ENCODE data around the gene IL23R. TPM values are rescaled to one million over a fixed set of nuclear protein-coding genes. Genes with fewer than 3 reads are reported as not detected.
A peak's percentile ranks its signal among the peaks of the same experiment; 100 is the strongest.

Gene IL23R
- total RNA-seq, 2 experiments from 2014 or later: 16.8 to 17.7 TPM

DNA sequence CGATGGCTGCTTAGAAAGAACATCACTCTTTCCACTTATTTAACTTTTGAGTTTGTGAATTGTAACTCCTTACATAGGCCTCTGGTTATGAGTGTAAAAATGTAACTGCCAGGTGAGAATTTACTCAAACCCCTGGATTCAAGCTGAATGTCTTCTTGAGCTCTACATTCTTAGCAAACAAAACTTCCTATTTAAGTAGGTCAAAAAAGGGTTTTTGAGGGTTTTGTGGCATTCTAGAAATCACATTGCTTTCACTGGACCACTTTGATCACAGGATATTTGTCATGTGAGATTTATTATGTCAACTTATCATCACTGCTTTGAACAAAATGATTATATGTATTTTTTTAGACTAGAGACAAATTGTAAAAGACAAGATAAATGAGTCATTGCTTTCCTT, 5.7 kb downstream of the IL23R start:
- peak overlapping the region; percentile 99 for H3K27ac Mint-ChIP-seq
- intact Hi-C loops (cut with micrococcal nuclease): loop anchor here (1.0 to 10.0 kb wide), 9 partner anchors 9 to 890 kb away; partner anchors contain the start of genes GADD45A and SERBP1
- H3K9me3 Mint-ChIP-seq: peaks cover 11% of the 10 kb centered on the region
- H3K27me3 Mint-ChIP-seq: peaks cover 5% of the 10 kb centered on the region
- peaks cover 72% of the 10 kb centered on the region for H3K4me1 Mint-ChIP-seq (ENCODE audit: low read depth)
- H3K36me3 Mint-ChIP-seq: peaks cover 54% of the 10 kb centered on the region
- CTCF ChIA-PET: interaction anchor here (0.8 to 3.6 kb wide), 9 partner anchors 9 to 176 kb away, joined by 3 to 30 read pairs (median 4); partner anchors contain the start of gene SLC35D1
- H3K4me3 Mint-ChIP-seq: peak overlapping the region; percentile 74
- POLR2A ChIA-PET: interaction anchor here (0.8 to 3.2 kb wide), 15 partner anchors 9 to 512 kb away, joined by 3 to 48 read pairs (median 9); partner anchors contain the start of gene SERBP1
- DNase-seq: no peak

DNA sequence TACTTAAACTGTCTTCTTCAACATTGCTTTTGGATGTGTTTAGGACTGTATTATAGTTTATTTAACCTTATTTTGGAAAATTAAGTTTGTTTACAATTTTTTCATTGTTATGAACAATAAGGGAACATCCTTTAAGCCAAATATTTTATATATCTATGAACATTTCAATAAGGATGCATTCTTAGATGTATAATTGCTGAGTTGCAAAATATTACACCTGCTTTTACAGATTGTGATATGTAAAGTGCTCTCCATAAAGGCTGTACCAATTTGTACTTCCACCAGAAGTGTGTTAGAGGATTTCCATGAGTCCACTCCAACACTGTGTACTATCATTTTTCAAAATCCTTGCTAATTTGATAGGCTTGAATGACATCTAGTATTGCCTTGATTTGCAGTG, 7.7 kb downstream of the IL23R start:
- peak overlapping the region; percentile 99 for H3K27ac Mint-ChIP-seq
- ChIA-PET CTCF (no interaction called here), POLR2A (no interaction called here)
- DNase-seq: no peak
- H3K4me3 Mint-ChIP-seq: peak overlapping the region; percentile 52
- H3K4me1 Mint-ChIP-seq (ENCODE audit: low read depth): peaks cover 72% of the 10 kb centered on the region
- intact Hi-C loops (cut with micrococcal nuclease): loop anchor here (1.0 to 10.0 kb wide), 9 partner anchors 8 to 892 kb away; partner anchors contain the start of genes GADD45A and IL23R
- peaks cover 3% of the 10 kb centered on the region for H3K27me3 Mint-ChIP-seq
- peaks cover 47% of the 10 kb centered on the region for H3K36me3 Mint-ChIP-seq
- peaks cover 14% of the 10 kb centered on the region for H3K9me3 Mint-ChIP-seq

GRCh38 chr1:67174716-67175284, 8.5 kb downstream of the IL23R start:
- peaks cover 14% of the 10 kb centered on the region for H3K9me3 Mint-ChIP-seq
- peak overlapping the region; percentile 61 for H3K4me3 Mint-ChIP-seq
- intact Hi-C loops (cut with micrococcal nuclease): loop anchor here (1.0 to 10.0 kb wide), 9 partner anchors 8 to 892 kb away; partner anchors contain the start of gene IL23R
- peaks cover 73% of the 10 kb centered on the region for H3K4me1 Mint-ChIP-seq (ENCODE audit: low read depth)
- peak; percentile 53 for DNase-seq
- no peaks in the 10 kb centered on the region for H3K27me3 Mint-ChIP-seq
- H3K27ac Mint-ChIP-seq: peak overlapping the region; percentile 99
- POLR2A ChIA-PET: interaction anchor here (0.6 to 2.6 kb wide), 7 partner anchors 9 to 165 kb away, joined by 3 to 28 read pairs (median 6); partner anchors contain the start of gene IL23R
- peaks cover 47% of the 10 kb centered on the region for H3K36me3 Mint-ChIP-seq
- CTCF ChIA-PET: interaction anchor here (1.0 to 2.3 kb wide), 3 partner anchors 16 to 39 kb away, joined by 4 to 12 read pairs (median 11); no protein-coding TSS in a partner anchor

DNA sequence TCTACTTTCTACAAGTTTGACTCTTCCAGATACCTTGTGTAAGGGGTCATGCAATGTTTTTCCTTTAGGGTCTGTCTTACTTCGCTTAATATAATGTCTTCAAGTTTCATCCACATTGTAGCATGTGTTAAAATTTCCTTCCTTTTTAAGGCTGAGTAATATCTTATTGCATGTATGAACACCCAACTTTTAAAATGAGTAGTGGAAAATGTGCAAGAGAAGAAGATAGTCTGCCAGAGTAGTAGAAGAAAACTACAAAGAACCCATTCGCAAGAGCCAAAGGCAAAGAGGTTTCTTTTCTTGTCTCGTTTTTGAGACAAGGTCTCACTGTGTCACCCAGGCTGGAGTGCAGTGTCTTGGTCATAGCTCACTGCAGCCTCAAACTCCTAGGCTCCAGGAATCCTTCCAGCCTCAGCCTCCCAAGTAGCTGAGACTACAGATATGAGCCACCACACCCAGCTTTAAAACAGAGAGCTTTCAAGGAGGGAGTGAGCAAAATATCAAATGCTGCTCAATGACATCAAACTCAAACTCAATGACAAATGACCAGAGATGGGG, 9.4 kb downstream of the IL23R start:
- ChIA-PET CTCF (interaction anchor here (1.2 to 2.3 kb wide), 3 partner anchors 15 to 36 kb away, joined by 4 to 12 read pairs (median 11); no protein-coding TSS in a partner anchor), POLR2A (interaction anchor here (1.7 to 2.6 kb wide), 3 partner anchors 12 to 20 kb away, joined by 9 to 28 read pairs (median 16); no protein-coding TSS in a partner anchor)
- Mint-ChIP-seq H3K27ac (peak overlapping the region; percentile 99), H3K27me3 (no peaks in the 10 kb centered on the region), H3K4me3 (peak overlapping the region; percentile 61), H3K36me3 (peaks cover 46% of the 10 kb centered on the region), H3K4me1 (ENCODE audit: low read depth) (peaks cover 72% of the 10 kb centered on the region), H3K9me3 (peaks cover 14% of the 10 kb centered on the region)
- peak; percentile 52 for DNase-seq
- intact Hi-C loops (cut with micrococcal nuclease): loop anchor here (1.0 to 10.0 kb wide), 3 partner anchors 129 to 829 kb away; no protein-coding TSS in a partner anchor

- intact Hi-C loops (cut with micrococcal nuclease): no loop called here
- peaks cover 21% of the 10 kb centered on the region for H3K4me1 Mint-ChIP-seq (ENCODE audit: low read depth)
- H3K36me3 Mint-ChIP-seq: peaks cover 22% of the 10 kb centered on the region
- CTCF ChIA-PET: interaction anchor here (1.0 to 1.4 kb wide), 2 partner anchors 29 to 243 kb away, joined by 3 to 4 read pairs; no protein-coding TSS in a partner anchor
- no peak for DNase-seq
- H3K4me3 Mint-ChIP-seq: no peak overlapping the region
- H3K27me3 Mint-ChIP-seq: no peaks in the 10 kb centered on the region
- no peaks in the 10 kb centered on the region for H3K9me3 Mint-ChIP-seq
- POLR2A ChIA-PET: no interaction called here
- no peak overlapping the region for H3K27ac Mint-ChIP-seq
Measured at GRCh38 chr1:67184838-67185421, 18.7 kb downstream of the IL23R start.

DNA sequence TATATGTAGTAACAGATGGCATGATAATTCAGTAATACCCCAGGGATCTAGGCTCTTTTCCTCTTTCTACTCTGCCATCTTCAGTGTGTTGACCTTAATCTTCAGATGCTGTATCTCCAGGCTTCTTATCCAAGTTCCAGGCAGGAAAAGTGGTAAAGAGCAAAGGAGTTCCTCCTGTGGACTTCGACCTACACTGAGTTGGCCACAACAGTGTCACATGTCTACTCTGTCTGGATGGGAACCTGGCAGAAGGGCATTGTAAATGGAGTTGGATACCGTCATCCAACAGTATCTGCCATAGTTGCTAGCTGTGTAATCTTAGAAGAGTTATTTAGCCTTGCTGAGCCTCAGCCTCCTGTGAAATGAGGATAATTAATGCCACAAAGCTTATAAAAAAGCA, 21.9 kb downstream of the IL23R start:
- CTCF ChIA-PET: no interaction called here

GRCh38 chr1:67189953-67190352, 23.7 kb downstream of the IL23R start:
- ChIA-PET CTCF (interaction anchor here (1.3 to 3.0 kb wide), 7 partner anchors 11 to 41 kb away, joined by 4 to 33 read pairs (median 7); no protein-coding TSS in a partner anchor), POLR2A (interaction anchor here (0.6 to 3.3 kb wide), 13 partner anchors 14 to 150 kb away, joined by 3 to 48 read pairs (median 6); partner anchors contain the start of genes IL12RB2 and IL23R)
- no peaks in the 10 kb centered on the region for H3K27me3 Mint-ChIP-seq
- peaks cover 15% of the 10 kb centered on the region for H3K36me3 Mint-ChIP-seq
- no peaks in the 10 kb centered on the region for H3K9me3 Mint-ChIP-seq
- H3K27ac Mint-ChIP-seq: no peak overlapping the region
- H3K4me1 Mint-ChIP-seq (ENCODE audit: low read depth): peaks cover 24% of the 10 kb centered on the region
- intact Hi-C loops (cut with micrococcal nuclease): no loop called here
- peak; percentile 36 for DNase-seq
- H3K4me3 Mint-ChIP-seq: no peak overlapping the region

More for the DNA sequence above, 21.9 kb downstream of the IL23R start:
- H3K27ac Mint-ChIP-seq: peak overlapping the region; percentile 46
- H3K36me3 Mint-ChIP-seq: peaks cover 18% of the 10 kb centered on the region
- H3K4me1 Mint-ChIP-seq (ENCODE audit: low read depth): peaks cover 17% of the 10 kb centered on the region
- H3K9me3 Mint-ChIP-seq: no peaks in the 10 kb centered on the region
- no peak overlapping the region for H3K4me3 Mint-ChIP-seq
- H3K27me3 Mint-ChIP-seq: no peaks in the 10 kb centered on the region
- POLR2A ChIA-PET: no interaction called here
- intact Hi-C loops (cut with micrococcal nuclease): no loop called here
- no peak for DNase-seq

GRCh38 chr1:67190410-67190809, 24.2 kb downstream of the IL23R start:
- H3K27ac Mint-ChIP-seq: no peak overlapping the region
- no peaks in the 10 kb centered on the region for H3K27me3 Mint-ChIP-seq
- no peaks in the 10 kb centered on the region for H3K9me3 Mint-ChIP-seq
- H3K4me1 Mint-ChIP-seq (ENCODE audit: low read depth): peaks cover 29% of the 10 kb centered on the region
- POLR2A ChIA-PET: interaction anchor here (0.6 to 3.3 kb wide), 11 partner anchors 15 to 149 kb away, joined by 3 to 48 read pairs (median 6); partner anchors contain the start of genes IL12RB2 and IL23R
- intact Hi-C loops (cut with micrococcal nuclease): no loop called here
- no peak for DNase-seq
- CTCF ChIA-PET: interaction anchor here (0.9 to 3.0 kb wide), 8 partner anchors 11 to 41 kb away, joined by 4 to 33 read pairs (median 6); no protein-coding TSS in a partner anchor
- peaks cover 12% of the 10 kb centered on the region for H3K36me3 Mint-ChIP-seq
- H3K4me3 Mint-ChIP-seq: no peak overlapping the region

DNA sequence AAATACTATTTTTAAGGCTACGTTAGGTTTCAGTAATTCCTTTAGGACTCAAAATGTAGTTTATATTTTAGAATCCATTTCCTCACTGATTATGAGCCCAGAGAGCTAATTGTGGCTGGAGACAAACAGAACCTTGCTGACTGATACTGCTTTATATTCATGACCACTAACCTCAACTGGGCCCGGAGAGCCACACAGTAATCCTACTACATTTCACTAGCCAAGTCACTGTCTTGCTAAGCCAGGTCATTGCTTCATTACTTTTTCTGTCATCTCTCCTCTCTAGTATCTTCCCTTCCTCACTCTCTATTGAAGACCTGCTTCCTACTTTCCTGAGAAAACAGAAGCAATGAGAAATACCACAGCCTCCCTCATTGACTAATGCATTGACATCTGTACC, 24.7 kb downstream of the IL23R start:
- DNase-seq: peak; percentile 64
- H3K27me3 Mint-ChIP-seq: no peaks in the 10 kb centered on the region
- H3K4me1 Mint-ChIP-seq (ENCODE audit: low read depth): peaks cover 30% of the 10 kb centered on the region
- H3K4me3 Mint-ChIP-seq: no peak overlapping the region
- CTCF ChIA-PET: interaction anchor here (0.9 to 3.0 kb wide), 6 partner anchors 12 to 28 kb away, joined by 4 to 33 read pairs (median 9); no protein-coding TSS in a partner anchor
- no peaks in the 10 kb centered on the region for H3K9me3 Mint-ChIP-seq
- intact Hi-C loops (cut with micrococcal nuclease): loop anchor here (1.0 kb wide), 4 partner anchors 17 to 142 kb away; no protein-coding TSS in a partner anchor
- POLR2A ChIA-PET: interaction anchor here (0.7 to 3.3 kb wide), 10 partner anchors 15 to 149 kb away, joined by 3 to 48 read pairs (median 8); partner anchors contain the start of gene IL23R
- H3K27ac Mint-ChIP-seq: no peak overlapping the region
- H3K36me3 Mint-ChIP-seq: peaks cover 11% of the 10 kb centered on the region

- ChIA-PET POLR2A (interaction anchor here (0.5 to 3.3 kb wide), 8 partner anchors 16 to 532 kb away, joined by 3 to 48 read pairs (median 6); partner anchors contain the start of gene IL23R), CTCF (interaction anchor here (2.7 to 3.0 kb wide), 3 partner anchors 17 to 21 kb away, joined by 12 to 33 read pairs (median 19); no protein-coding TSS in a partner anchor)
- Mint-ChIP-seq H3K36me3 (peaks cover 12% of the 10 kb centered on the region), H3K27me3 (peaks cover 2% of the 10 kb centered on the region), H3K27ac (no peak overlapping the region), H3K9me3 (no peaks in the 10 kb centered on the region), H3K4me1 (ENCODE audit: low read depth) (peaks cover 34% of the 10 kb centered on the region), H3K4me3 (no peak overlapping the region)
- DNase-seq: no peak
- intact Hi-C loops (cut with micrococcal nuclease): loop anchor here (1.0 kb wide), 4 partner anchors 18 to 141 kb away; no protein-coding TSS in a partner anchor
Measured at GRCh38 chr1:67191668-67192520, 25.6 kb downstream of the IL23R start.
